Activated T-cell treated with anti-CD3 and anti-CD28 coated beads for 1 hour (primary cell): ENCODE results near the gene PLBD1.

Source experiments
- DNase-seq: peaks from one replicate; pipeline ENCODE4 v3.0.0-alpha.2; 2020; ENCODE audit warnings: low read depth

The PLBD1 gene

DNA sequence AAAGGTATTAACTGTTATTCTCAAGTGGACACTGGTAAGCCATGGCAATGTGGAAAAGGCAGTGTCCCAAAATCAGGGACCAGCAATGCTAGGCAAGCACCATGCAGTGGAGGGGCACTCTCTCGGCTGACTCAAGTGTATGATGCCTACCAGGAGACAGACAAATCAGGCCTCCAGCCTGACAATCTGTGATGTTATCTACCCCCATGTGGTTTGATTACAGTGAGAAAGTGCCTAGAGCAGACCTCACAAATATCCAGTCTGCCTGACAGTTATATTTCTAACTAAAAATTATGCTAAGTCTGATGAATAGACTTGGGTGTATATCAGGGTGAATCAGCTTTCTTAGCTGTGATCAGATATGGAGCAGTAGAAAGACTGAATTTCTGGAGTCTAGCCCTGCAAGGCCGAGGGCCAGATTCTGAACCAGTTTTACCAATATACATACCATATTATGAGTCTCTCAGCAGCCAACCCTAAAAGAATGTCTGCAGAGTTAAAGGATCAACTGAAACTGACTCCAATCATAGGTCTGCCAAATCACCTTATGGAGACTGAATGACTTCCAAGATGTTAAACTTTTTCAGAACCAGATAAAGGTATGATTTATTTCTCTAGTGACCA is 3.2 kb downstream of the PLBD1 start:
- DNase-seq = no peak

DNA sequence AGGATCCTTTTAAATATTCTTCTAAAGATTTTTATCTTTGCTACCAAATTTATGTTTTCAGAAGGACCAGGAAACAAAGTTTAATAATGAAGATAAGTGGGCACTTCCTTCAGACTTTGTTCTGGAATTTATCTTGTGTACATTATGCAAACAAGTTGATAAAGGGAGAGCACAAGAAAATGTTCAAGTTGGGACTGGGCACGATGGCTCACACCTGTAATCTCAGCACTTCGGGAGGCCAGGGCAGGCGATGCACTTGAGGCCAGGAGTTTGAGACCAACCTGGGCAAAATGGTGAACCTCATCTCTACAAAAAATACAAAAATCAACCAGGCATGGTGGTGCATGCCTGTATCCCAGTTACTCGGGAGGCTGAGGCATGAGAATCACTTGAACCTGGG is 4.6 kb downstream of the PLBD1 start:
- DNase-seq = no peak

DNA sequence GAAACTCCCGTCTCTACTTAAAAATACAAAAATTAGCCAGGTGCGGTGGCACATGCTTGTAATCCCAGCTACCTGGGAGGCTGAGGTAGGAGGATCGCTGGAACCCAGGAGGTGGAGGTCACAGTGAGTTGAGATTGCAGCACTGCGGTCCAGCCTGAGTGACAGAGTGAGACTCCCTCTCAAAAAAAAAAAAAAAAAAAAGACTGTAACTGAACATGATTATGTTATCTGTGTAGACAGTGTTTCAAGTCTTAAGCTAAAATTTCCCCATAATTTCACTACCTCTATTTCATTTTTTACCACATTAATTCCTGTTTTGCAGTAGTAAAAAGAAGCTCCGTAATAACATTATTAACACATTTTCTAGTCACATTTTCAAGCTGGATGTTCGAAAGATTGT is 5.4 kb downstream of the PLBD1 start:
- DNase-seq = no peak

DNA sequence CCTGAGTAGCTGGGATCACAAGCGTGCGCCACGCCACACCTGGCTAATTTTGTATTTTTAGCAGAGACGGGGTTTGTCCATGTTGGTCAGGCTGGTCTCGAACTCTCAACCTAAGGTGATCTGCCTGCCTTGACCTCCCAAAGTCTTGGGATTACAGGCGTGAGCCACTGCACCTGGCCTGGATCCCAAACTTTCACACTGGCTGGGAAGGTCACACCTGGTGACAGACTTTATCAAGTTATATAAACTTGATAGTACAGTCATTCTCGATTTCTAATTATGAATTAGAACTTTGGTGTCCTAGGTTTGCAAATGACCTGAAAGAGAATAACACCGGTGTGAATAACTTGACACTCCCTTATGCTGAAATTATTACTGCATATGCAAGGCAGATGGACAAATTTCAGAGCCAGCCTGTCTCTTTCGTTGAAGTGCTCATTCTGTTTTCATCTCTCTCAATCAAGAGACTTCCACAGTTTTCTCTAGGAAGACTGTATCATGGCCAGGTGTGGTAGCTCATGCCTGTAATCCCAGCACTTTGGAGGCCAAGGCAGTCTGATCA is 5.9 kb downstream of the PLBD1 start:
- no peak for DNase-seq

DNA sequence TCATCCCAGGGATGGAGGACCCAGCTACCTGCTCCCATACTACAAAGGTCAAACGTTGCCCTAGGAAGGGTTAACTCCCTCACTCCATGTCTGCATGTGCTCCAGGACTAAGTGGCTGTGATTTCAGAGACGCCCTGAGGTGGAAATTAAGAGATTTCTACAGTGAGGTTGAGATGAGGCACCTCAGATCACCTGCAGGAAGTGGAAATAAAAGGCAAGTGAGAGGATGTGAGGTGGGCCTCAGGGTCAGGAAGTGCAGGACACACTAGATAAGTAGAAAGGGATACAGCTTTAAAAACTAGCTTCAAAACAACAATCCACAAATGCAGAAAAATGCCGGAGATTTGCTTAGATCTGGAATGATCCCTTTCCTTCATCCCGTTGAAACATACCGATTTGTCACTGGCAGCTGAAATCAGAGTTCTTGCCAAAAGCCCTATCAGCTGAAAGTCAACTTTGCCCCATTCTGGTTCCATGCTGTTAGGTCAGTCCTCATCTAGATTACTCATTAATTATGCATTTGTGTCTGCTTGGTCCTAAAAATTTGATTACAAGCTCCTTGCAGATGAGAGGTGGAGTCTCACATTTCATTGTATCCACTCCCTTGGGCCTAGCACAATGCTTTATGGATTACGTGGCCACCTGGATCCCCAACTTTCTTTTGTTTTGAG is 6.6 kb downstream of the PLBD1 start:
- no peak for DNase-seq

DNA sequence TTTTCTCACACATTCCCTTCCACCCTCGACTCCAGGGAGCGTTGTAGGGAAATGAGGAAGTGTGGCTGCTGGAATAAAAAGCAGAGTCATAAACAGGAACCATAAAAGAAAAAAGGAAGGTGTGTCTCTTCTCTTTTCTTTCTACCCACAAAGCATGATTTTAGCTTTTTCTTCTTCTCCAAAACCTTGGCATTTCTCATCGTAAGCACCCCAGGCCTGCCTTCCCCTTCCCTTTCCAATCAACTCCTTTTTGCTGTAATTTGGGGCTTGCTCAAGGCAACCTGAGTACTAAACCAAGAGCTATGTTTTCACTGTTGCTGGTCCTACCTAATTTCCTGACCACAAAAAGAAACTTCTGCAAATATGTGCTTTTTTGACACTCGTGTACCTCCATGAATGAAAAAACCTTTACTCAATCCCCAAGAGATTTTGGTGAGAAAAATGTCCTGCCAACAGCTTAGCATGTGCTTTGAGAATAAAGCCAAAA is 9.2 kb downstream of the PLBD1 start:
- DNase-seq = no peak

DNA sequence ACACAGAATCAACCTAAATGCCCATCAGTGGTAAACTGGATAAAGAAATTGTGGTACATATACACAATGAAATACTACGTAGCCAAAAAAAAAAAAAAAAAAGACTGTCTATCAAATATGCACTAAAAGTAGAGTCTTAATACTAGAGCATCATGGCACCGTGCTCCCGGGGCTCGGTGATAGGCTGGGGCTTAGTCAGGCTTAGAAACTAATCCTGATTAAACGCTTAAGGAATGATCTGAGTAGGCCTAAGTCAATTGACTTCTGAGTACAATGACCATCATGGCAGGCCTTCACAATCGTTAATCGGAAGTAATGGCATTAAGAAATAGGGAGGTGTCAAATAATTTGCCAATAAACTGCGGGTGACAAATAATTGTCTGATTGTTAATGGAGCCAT is 9.7 kb downstream of the PLBD1 start:
- DNase-seq = no peak

DNA sequence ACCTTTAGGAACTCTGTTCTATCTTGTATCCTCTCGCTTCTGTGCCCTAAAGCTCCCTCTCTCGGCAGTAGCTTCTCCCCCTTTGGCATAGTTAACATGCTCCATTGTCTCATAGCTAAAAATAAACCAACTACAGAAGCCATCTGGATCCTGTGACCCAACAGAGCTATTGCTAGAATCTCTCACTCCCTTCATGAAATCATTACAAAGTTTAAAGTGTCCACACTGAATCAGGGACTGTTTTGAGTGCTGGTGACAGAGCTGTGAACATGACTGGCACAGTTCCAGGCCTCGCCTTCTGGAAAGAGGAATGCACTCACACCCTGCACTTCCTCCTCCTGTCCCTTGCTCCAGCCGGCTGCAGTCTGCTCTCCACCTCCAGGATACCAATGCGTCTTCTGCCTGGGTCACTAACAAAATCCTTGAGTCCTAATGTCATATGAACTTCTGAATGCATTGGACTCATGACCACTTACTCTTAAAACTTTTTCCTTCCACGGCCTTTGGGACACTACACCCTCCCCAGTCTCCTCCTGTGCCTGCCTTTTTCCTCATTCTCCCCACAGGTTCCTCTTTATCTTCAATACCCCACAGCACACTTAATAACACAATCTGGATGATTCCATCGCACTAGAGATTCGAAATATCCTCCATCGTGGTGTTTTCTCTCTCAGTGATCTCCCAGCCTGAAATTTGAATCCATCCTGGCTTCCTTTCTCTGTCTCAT is 13.2 kb downstream of the PLBD1 start:
- no peak for DNase-seq

DNA sequence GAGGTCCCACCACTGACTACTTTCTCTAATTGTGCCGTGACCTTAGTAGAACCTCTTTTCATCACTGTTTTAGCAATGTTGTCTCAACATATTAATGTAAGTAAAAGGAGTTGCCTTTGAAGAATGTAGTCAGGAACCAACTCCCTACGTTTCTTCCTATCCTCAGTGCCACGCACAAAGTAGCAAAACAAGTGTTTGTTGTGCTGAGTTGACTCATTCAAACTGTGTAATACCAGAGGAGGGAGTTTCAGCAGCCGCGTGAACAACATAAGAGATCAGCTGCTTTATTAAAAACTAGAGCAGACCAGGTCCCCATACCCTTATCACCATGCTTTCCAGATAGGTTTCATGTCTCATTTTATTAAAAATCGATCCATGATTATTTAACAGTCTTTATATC is 19.1 kb downstream of the PLBD1 start:
- DNase-seq = no peak

DNA sequence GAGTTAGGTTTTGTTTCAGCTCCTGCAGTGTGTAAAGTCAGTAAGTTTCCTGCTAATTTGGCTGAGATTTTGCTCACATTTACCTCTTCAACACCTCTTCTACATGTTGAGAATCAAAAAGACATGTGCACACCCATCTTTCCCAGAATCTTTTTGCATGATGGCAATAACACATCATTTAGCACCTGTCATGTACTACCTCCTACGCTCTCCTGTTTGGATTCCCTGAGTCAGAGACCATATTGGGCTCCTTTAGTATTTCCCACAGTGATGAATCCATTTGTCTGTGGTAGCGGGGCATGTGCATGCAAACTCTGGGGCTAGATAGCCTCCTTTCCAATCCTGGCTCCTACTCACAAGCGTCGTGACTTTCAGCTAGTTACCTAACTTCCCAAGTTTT is 20.1 kb downstream of the PLBD1 start:
- DNase-seq = no peak

DNA sequence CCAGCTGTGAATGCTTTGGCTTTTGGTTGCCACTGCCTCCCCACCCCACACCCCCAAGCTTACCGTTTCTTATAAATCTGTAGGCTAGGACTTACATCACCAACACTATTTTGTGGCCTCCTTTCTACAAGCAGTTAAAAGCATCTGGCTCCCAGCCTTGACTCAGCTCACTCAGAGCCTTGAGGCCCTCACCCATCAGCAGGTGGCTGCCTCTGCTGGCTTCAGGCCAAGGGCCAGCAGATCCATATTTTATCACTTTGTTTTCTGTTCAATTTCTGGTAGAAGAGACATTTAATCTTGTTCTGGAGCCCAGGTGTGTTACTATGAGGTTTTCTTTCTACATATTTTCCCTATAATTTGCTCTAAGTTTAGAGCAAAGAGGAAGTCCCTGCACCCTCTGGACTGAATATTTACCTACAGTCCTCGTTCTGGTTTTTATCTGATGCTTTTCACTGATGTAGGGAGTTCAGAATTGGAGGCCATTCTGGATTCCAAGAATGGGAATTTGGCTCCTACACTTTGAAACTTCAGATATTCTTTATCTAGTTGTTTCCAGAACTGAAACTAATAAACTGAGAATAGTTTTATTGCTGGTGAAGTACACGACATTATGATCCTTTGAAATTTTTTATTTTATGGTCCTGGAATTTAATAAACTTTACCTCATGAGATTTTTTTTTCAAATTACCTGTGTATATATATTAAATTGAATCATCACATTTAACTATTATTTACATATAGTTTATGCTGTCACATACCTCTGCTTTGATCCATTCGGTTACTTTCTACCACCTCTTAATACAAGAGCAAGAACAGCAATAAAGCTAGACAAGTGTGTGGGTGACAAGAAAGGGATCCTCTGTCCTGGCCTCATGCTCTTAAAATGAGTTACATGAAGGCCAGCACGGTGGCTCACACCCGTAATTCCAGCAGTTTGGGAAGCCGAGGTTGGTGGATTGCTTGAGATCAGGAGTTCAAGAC is 22.2 kb downstream of the PLBD1 start:
- DNase-seq = no peak

DNA sequence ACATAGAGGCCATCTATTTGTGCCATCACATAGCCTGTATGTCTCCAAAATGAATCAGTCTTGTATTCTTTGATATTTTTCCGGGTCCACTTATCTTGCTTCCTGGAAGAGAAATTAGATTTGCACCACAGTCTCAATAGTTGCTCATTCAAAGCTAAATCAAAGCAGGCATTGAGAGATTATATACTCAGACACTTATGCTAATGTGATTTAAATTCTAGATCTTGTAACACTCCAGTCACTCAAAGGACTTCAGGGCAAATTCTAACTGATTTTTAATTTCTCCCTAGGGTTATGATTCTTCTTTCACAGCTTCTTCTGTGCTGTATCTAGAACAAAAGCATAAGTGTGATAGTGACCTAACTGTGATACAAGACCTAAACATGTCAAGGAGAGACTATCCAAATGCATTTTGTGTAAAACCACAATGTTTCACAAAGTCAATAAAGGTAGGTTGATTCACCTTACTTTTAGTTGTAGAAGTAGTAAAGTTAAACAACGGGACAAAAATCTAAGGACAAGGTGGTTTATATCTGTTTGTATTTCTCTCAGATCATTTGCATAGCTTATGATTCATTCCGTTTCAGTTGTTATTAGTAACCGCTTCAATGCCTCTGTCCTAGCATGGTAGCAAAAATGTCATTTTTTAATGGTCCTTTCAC is 26.8 kb downstream of the PLBD1 start:
- no peak for DNase-seq

DNA sequence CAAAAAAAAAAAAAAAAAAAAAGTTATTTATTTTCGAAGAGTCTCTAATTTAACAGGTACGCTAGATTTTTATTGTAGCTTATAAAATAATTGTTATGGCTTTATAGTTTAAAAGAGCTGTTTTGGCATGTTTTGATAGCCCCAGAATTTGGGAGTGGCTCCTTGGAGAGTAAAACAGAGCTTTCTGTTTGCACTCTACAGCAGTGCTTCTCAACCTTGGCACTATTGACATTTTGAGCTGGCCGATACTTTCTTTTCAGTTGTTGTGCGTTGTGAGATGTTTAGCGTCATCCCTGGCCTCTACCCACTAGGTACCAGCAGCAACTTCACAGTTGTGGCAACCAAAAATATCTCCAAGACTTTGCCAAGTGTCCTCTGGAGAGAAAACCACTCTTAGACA is 30.6 kb downstream of the PLBD1 start:
- no peak for DNase-seq

DNA sequence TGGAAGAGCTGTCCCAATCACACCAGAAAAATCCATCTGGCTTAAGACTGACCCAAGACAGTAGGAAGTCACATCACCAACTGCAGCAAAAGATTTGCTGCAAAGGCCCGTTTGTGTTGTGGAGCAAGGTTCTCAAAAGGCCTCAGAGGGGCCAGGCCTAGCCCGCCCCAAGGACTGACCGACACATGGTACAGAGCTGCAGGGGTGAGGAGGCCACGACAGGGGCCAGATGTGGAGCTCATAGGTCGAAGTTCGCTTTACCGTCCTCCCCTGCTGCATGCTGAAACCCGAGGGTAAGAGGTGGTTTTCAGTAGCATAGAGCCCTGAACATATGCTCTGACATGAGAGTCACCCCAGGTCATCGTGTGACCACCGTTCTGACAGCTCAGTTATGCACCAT is 35.5 kb downstream of the PLBD1 start:
- DNase-seq = no peak

DNA sequence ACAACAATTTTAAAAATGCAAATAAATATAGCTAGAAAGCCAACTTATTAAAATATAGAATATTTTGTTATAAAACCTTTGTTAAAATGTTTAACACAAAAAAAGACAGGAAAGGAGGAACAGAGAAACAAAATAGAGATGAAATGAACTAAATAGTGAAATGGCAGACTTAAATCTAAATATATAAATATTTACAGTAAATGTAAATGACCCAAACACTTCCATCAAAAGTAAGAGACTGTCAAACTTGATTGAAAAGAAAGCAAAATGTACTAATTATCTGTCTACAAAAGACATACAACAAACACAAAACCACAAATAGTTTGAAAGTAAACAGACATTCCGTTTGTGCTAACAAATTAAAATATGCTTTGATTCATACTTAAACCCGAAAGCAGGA is 41.7 kb downstream of the PLBD1 start:
- no peak for DNase-seq

DNA sequence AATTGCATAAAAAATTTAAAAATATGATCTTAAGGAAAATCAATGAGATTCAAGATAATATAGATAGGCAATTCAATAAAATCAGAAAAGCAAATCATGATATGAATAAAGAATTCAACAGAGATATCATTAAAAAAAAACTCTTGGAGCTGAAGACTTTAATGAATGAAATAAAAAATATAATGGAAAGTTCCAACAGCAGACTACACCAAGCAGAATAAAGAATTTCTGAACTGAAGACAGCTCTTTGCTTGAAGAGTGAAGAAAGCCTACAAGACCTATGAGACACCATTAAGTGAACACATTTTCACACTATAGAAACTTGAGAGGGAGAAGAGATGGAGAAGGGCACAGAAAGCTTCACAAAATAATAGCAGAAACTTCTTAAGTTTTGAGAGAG is 45.9 kb downstream of the PLBD1 start:
- DNase-seq = no peak

DNA sequence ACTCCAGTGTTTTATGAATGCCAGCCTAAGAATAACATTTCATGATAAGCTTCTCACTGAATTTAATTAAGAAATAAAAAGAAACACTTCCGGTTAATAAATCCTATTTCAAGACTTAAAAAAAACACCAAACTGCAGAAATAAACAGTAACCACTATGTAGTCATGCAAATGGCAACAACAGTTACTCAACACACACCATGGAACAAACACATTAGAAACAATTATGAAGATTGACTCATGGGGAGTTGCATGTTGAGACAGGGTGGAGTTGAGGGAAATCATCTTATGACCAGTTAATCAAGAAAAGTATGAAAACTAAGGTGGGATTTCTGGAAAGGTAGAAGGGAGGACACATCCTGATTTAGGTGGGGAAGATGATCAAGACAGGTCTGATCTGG is 52.7 kb downstream of the PLBD1 start:
- DNase-seq = no peak

DNA sequence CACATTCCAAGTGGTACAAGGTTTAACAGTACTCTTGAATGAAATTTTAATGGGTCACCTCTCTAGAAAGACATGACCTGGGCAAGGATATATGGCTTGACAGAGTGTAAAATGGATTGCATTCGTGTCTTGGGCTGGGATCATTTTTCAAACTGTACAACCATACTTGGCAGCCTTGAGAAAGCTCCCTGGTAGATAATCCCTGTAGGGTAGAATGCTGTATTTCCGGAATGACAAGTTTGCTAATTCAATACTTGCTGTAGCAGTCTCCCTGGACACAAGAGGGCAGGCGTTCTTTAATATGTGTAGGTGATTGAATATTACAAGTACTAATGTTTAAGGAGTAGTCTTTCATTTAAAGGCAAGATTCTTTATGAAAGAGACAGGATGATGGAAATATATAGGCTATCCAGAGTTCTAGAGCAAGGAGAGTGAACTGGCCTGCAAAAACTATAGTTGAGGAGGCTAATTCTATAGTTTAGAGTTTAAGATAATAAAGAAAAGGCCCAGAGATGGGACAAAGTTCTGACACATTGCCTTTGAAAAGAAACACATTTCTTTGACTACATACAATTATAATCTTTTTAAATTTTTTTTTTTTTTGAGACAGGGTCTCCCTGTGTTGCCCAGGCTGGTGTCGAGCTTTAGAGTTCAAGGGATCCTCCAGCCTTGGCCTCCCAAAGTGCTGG is 53.4 kb downstream of the PLBD1 start:
- DNase-seq = no peak

DNA sequence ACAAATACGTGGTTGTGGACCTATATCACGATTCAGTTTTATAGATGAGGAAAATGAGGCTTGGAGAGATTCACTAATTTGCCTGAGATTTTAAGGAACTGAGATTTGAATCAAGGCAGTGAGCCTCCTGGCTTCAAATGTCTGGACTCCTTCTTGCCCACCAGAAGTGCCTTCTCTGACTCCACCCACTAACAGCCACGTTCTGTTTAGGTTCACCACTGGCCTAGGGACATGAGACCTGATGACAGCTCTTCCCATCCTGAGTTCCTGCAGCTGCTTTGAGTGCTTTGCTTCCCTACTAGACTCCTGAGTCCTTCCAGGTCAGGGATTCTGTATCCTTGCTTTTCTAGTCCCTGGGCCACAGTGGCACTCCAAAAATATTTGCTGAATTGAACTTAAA is 57.1 kb downstream of the PLBD1 start:
- DNase-seq = no peak
